ENCODE measurements around the gene GUCY2D.

Gene GUCY2D

GRCh38 chr17:8029121-8029520 lies 26.7 kb downstream of the GUCY2D start:
- no peak overlapping the region for H4K91ac ChIP-seq (ENCODE audit: low read depth, low read length, poor library complexity)

GRCh38 chr17:8031261-8031661 lies 28.8 kb downstream of the GUCY2D start:
- Histone ChIP-seq H2AFZ (ENCODE audit: low read length) (no peak overlapping the region), H3K9me3 (replicated peaks in 1 of 2; ENCODE audit: control insufficient read depth in 2 of 2, insufficient read depth in 1 of 2, low read depth in 1 of 2, low read length in 2 of 2) (no peaks in the 10 kb centered on the region), H3K9ac (ENCODE audit: low read depth, low read length, poor library complexity) (no peak overlapping the region), H3K23ac (ENCODE audit: low read depth, low read length, poor library complexity) (no peak overlapping the region), H3K79me1 (ENCODE audit: low read depth, low read length) (no peaks in the 10 kb centered on the region), H2BK120ac (ENCODE audit: low read depth, low read length) (no peak overlapping the region), H3K4me3 (ENCODE audit: low read length in 2 of 2) (peak overlapping the region in 1 of 2 donors; percentile 41), H4K8ac (ENCODE audit: low read depth, low read length) (no peak overlapping the region), H3K27ac (replicated peaks; ENCODE audit: low read length) (no peak overlapping the region), H4K91ac (ENCODE audit: low read depth, low read length, poor library complexity) (no peak overlapping the region), H3K18ac (ENCODE audit: low read length) (no peak overlapping the region), H3K4me1 (ENCODE audit: control insufficient read depth in 2 of 2, insufficient read depth in 1 of 2, low read depth in 1 of 2, low read length in 2 of 2) (no peaks in the 10 kb centered on the region), H3K4me2 (ENCODE audit: insufficient read depth, low read length, poor library complexity, severe bottlenecking) (no peak overlapping the region), H3K4ac (ENCODE audit: low read length) (no peak overlapping the region), H2BK12ac (ENCODE audit: low read length) (no peak overlapping the region), H2BK5ac (ENCODE audit: low read length) (no peak overlapping the region), H2BK15ac (ENCODE audit: low read length) (no peak overlapping the region), H2AK5ac (ENCODE audit: low read depth, low read length) (no peak overlapping the region), H3K14ac (ENCODE audit: low read length) (no peak overlapping the region), H3K36me3 (replicated peaks in 1 of 2; ENCODE audit: control insufficient read depth in 2 of 2, insufficient read depth in 2 of 2, low read length in 2 of 2) (no peaks in the 10 kb centered on the region), H3K27me3 (ENCODE audit: control insufficient read depth in 3 of 3, insufficient read depth in 3 of 3, low read depth in 1 of 3, low read length in 3 of 3) (peaks cover 0 to 11% (median 0%) of the 10 kb centered on the region in 3 experiments)
- WGBS, 2 donors (ENCODE audit: extremely low coverage in 2 of 2, insufficient read length in 2 of 2, insufficient replicate concordance in 1 of 2) = no CpG with 5 or more reads among the region's 6 CpGs
- DNase-seq (ENCODE audit: low spot score) = no peak

More at GRCh38 chr17:8029121-8029520, 26.7 kb downstream of the GUCY2D start:
- Histone ChIP-seq H3K79me1 (ENCODE audit: low read depth, low read length) (no peaks in the 10 kb centered on the region), H3K4me2 (ENCODE audit: insufficient read depth, low read length, poor library complexity, severe bottlenecking) (no peak overlapping the region), H3K9ac (ENCODE audit: low read depth, low read length, poor library complexity) (no peak overlapping the region), H2AK5ac (ENCODE audit: low read depth, low read length) (no peak overlapping the region), H3K9me3 (replicated peaks in 1 of 2; ENCODE audit: control insufficient read depth in 2 of 2, insufficient read depth in 1 of 2, low read depth in 1 of 2, low read length in 2 of 2) (no peaks in the 10 kb centered on the region), H3K36me3 (replicated peaks in 1 of 2; ENCODE audit: control insufficient read depth in 2 of 2, insufficient read depth in 2 of 2, low read length in 2 of 2) (no peaks in the 10 kb centered on the region), H3K27ac (replicated peaks; ENCODE audit: low read length) (no peak overlapping the region), H3K4me1 (ENCODE audit: control insufficient read depth in 2 of 2, insufficient read depth in 1 of 2, low read depth in 1 of 2, low read length in 2 of 2) (no peaks in the 10 kb centered on the region), H2BK5ac (ENCODE audit: low read length) (no peak overlapping the region), H2BK15ac (ENCODE audit: low read length) (no peak overlapping the region), H3K4ac (ENCODE audit: low read length) (no peak overlapping the region), H2AFZ (ENCODE audit: low read length) (no peak overlapping the region), H3K27me3 (ENCODE audit: control insufficient read depth in 3 of 3, insufficient read depth in 3 of 3, low read depth in 1 of 3, low read length in 3 of 3) (peaks cover 0 to 24% (median 0%) of the 10 kb centered on the region in 3 experiments), H3K18ac (ENCODE audit: low read length) (no peak overlapping the region), H3K4me3 (ENCODE audit: low read length in 2 of 2) (no peak overlapping the region), H3K23ac (ENCODE audit: low read depth, low read length, poor library complexity) (no peak overlapping the region), H2BK12ac (ENCODE audit: low read length) (no peak overlapping the region), H3K14ac (ENCODE audit: low read length) (no peak overlapping the region), H2BK120ac (ENCODE audit: low read depth, low read length) (no peak overlapping the region), H4K8ac (ENCODE audit: low read depth, low read length) (no peak overlapping the region)
- WGBS, 2 donors (ENCODE audit: extremely low coverage in 2 of 2, insufficient read length in 2 of 2, insufficient replicate concordance in 1 of 2) = no CpG with 5 or more reads among the region's 5 CpGs
- no peak for DNase-seq (ENCODE audit: low spot score)

GRCh38 chr17:8031950-8032349 lies 29.5 kb downstream of the GUCY2D start:
- Histone ChIP-seq H3K4me2 (ENCODE audit: insufficient read depth, low read length, poor library complexity, severe bottlenecking) (no peak overlapping the region), H3K4me3 (ENCODE audit: low read length in 2 of 2) (no peak overlapping the region), H3K14ac (ENCODE audit: low read length) (no peak overlapping the region), H2BK5ac (ENCODE audit: low read length) (no peak overlapping the region), H3K9me3 (replicated peaks in 1 of 2; ENCODE audit: control insufficient read depth in 2 of 2, insufficient read depth in 1 of 2, low read depth in 1 of 2, low read length in 2 of 2) (no peaks in the 10 kb centered on the region), H2AFZ (ENCODE audit: low read length) (no peak overlapping the region), H3K27ac (replicated peaks; ENCODE audit: low read length) (no peak overlapping the region), H2BK15ac (ENCODE audit: low read length) (no peak overlapping the region), H4K91ac (ENCODE audit: low read depth, low read length, poor library complexity) (no peak overlapping the region), H2BK120ac (ENCODE audit: low read depth, low read length) (no peak overlapping the region), H3K23ac (ENCODE audit: low read depth, low read length, poor library complexity) (no peak overlapping the region), H3K9ac (ENCODE audit: low read depth, low read length, poor library complexity) (no peak overlapping the region), H3K36me3 (replicated peaks in 1 of 2; ENCODE audit: control insufficient read depth in 2 of 2, insufficient read depth in 2 of 2, low read length in 2 of 2) (no peaks in the 10 kb centered on the region), H3K79me1 (ENCODE audit: low read depth, low read length) (no peaks in the 10 kb centered on the region), H3K18ac (ENCODE audit: low read length) (no peak overlapping the region), H4K8ac (ENCODE audit: low read depth, low read length) (no peak overlapping the region), H3K27me3 (ENCODE audit: control insufficient read depth in 3 of 3, insufficient read depth in 3 of 3, low read depth in 1 of 3, low read length in 3 of 3) (peaks cover 0 to 11% (median 0%) of the 10 kb centered on the region in 3 experiments), H2BK12ac (ENCODE audit: low read length) (no peak overlapping the region), H3K4ac (ENCODE audit: low read length) (no peak overlapping the region), H2AK5ac (ENCODE audit: low read depth, low read length) (no peak overlapping the region), H3K4me1 (ENCODE audit: control insufficient read depth in 2 of 2, insufficient read depth in 1 of 2, low read depth in 1 of 2, low read length in 2 of 2) (no peaks in the 10 kb centered on the region)
- no CpG with 5 or more reads among the region's 1 CpG for WGBS, 2 donors (ENCODE audit: extremely low coverage in 2 of 2, insufficient read length in 2 of 2, insufficient replicate concordance in 1 of 2)
- no peak for DNase-seq (ENCODE audit: low spot score)

- Histone ChIP-seq H3K27me3 (ENCODE audit: control insufficient read depth in 3 of 3, insufficient read depth in 3 of 3, low read depth in 1 of 3, low read length in 3 of 3) (peaks cover 0 to 6% (median 0%) of the 10 kb centered on the region in 3 experiments), H3K4me2 (ENCODE audit: insufficient read depth, low read length, poor library complexity, severe bottlenecking) (no peak overlapping the region), H3K18ac (ENCODE audit: low read length) (no peak overlapping the region), H3K27ac (replicated peaks; ENCODE audit: low read length) (no peak overlapping the region), H2AFZ (ENCODE audit: low read length) (no peak overlapping the region), H3K79me1 (ENCODE audit: low read depth, low read length) (no peaks in the 10 kb centered on the region), H2AK5ac (ENCODE audit: low read depth, low read length) (no peak overlapping the region), H4K8ac (ENCODE audit: low read depth, low read length) (no peak overlapping the region), H2BK12ac (ENCODE audit: low read length) (no peak overlapping the region), H2BK120ac (ENCODE audit: low read depth, low read length) (no peak overlapping the region), H3K4ac (ENCODE audit: low read length) (no peak overlapping the region), H3K4me1 (ENCODE audit: control insufficient read depth in 2 of 2, insufficient read depth in 1 of 2, low read depth in 1 of 2, low read length in 2 of 2) (no peaks in the 10 kb centered on the region), H2BK15ac (ENCODE audit: low read length) (no peak overlapping the region), H3K36me3 (replicated peaks in 1 of 2; ENCODE audit: control insufficient read depth in 2 of 2, insufficient read depth in 2 of 2, low read length in 2 of 2) (no peaks in the 10 kb centered on the region), H3K9me3 (replicated peaks in 1 of 2; ENCODE audit: control insufficient read depth in 2 of 2, insufficient read depth in 1 of 2, low read depth in 1 of 2, low read length in 2 of 2) (no peaks in the 10 kb centered on the region), H2BK5ac (ENCODE audit: low read length) (no peak overlapping the region), H3K14ac (ENCODE audit: low read length) (no peak overlapping the region), H3K9ac (ENCODE audit: low read depth, low read length, poor library complexity) (no peak overlapping the region), H3K4me3 (ENCODE audit: low read length in 2 of 2) (no peak overlapping the region), H3K23ac (ENCODE audit: low read depth, low read length, poor library complexity) (no peak overlapping the region), H4K91ac (ENCODE audit: low read depth, low read length, poor library complexity) (no peak overlapping the region)
- DNase-seq (ENCODE audit: low spot score) = no peak
- no CpG with 5 or more reads among the region's 2 CpGs for WGBS, 2 donors (ENCODE audit: extremely low coverage in 2 of 2, insufficient read length in 2 of 2, insufficient replicate concordance in 1 of 2)
Measured at GRCh38 chr17:8032442-8032841, 30.0 kb downstream of the GUCY2D start.

All from neuronal stem cell (in vitro differentiated cells).